NCI-H1930 (cell line): ENCODE measurements around the gene RIN2.
A peak's percentile ranks its signal among the peaks of the same experiment; 100 is the strongest.

ENCODE experiments used
- DNase-seq, 2 experiments: peaks; one replicate each; lab custom pipeline; 2025; lab: John Stamatoyannopoulos, UW

The RIN2 gene

GRCh38 chr20:19758133-19758500, at the start of gene RIN2:
Gene RIN2 (plus strand): TSS chr20:19758258. CDS start chr20:19889602, 131,344 bp downstream.
- no peak for DNase-seq

- no peak for DNase-seq
Observed at GRCh38 chr20:19709635-19710335, 48.3 kb upstream of the RIN2 start.

GRCh38 chr20:19710336-19711120, 47.5 kb upstream of the RIN2 start:
- DNase-seq: no peak

GRCh38 chr20:19711126-19711525, 46.9 kb upstream of the RIN2 start:
- DNase-seq: no peak

GRCh38 chr20:19712721-19713260, 45.3 kb upstream of the RIN2 start:
- DNase-seq: no peak

GRCh38 chr20:19713822-19714578, 44.1 kb upstream of the RIN2 start:
- DNase-seq: no peak

GRCh38 chr20:19714579-19714840, 43.5 kb upstream of the RIN2 start:
- no peak for DNase-seq

GRCh38 chr20:19715986-19716385, 42.1 kb upstream of the RIN2 start:
- DNase-seq: no peak

GRCh38 chr20:19718880-19719279, 39.2 kb upstream of the RIN2 start:
- no peak for DNase-seq

GRCh38 chr20:19720991-19721390, 37.1 kb upstream of the RIN2 start:
- no peak for DNase-seq

- DNase-seq: no peak
Observed at GRCh38 chr20:19723051-19723450, 35.0 kb upstream of the RIN2 start.

- DNase-seq: no peak
Observed at GRCh38 chr20:19723813-19724430, 34.1 kb upstream of the RIN2 start.

GRCh38 chr20:19725373-19725772, 32.7 kb upstream of the RIN2 start:
- DNase-seq: no peak

- no peak for DNase-seq
Observed at GRCh38 chr20:19725814-19726525, 32.1 kb upstream of the RIN2 start.

- DNase-seq: no peak
Observed at GRCh38 chr20:19727251-19727847, 30.7 kb upstream of the RIN2 start.

- no peak for DNase-seq
Observed at GRCh38 chr20:19729672-19730071, 28.4 kb upstream of the RIN2 start.

- no peak for DNase-seq
Observed at GRCh38 chr20:19730706-19731105, 27.4 kb upstream of the RIN2 start.

- no peak for DNase-seq
Observed at GRCh38 chr20:19734811-19735210, 23.2 kb upstream of the RIN2 start.

GRCh38 chr20:19735446-19735845, 22.6 kb upstream of the RIN2 start:
- peak in 1 of 2 experiments; percentile 49 for DNase-seq

- DNase-seq: no peak
Observed at GRCh38 chr20:19737025-19737424, 21.0 kb upstream of the RIN2 start.

- no peak for DNase-seq
Observed at GRCh38 chr20:19738951-19739350, 19.1 kb upstream of the RIN2 start.
